GM23338 (cell line): Measurements from ENCODE around the gene RAET1G. TPM values are rescaled to one million over a fixed set of nuclear protein-coding genes. Genes with fewer than 3 reads are reported as not detected.

ENCODE experiments used
- ATAC-seq: fragments of 200-7000 bp; cut with Tn5 transposase; 3 replicates; pipeline ENCODE4 v1.9.1; 2020
- DNase-seq: peaks from one replicate; pipeline ENCODE4 v3.0.0-alpha.2; 2015; ENCODE audit warnings: low spot score
- H2AFZ ChIP-seq: fragments of 200-600 bp; sonication (generic); 2 replicates; pipeline ENCODE4 v1.8.0; 2016; ENCODE audit warnings: antibody characterized with exemption, mild to moderate bottlenecking, moderate library complexity
- H3F3A ChIP-seq: fragments of 200-600 bp; sonication (generic); replicated peaks from 2 replicates; pipeline ENCODE4 v1.8.0; 2017; ENCODE audit warnings: antibody characterized with exemption, mixed run types, low read depth
- H3K27ac ChIP-seq: fragments of 200-600 bp; sonication (generic); 2 replicates; pipeline ENCODE4 v1.6.1; 2016; ENCODE audit warnings: low read depth
- H3K27me3 ChIP-seq: fragments of 200-600 bp; sonication (generic); 2 replicates; pipeline ENCODE4 v1.8.0; 2016; ENCODE audit warnings: mild to moderate bottlenecking, mixed run types, moderate library complexity; ENCODE audit not compliant: insufficient read depth
- H3K36me3 ChIP-seq: fragments of 200-600 bp; sonication (generic); 2 replicates; pipeline ENCODE4 v1.8.0; 2016; ENCODE audit warnings: mild to moderate bottlenecking; ENCODE audit not compliant: insufficient read depth
- H3K4me1 ChIP-seq: fragments of 200-600 bp; sonication (generic); 2 replicates; pipeline ENCODE4 v1.8.0; 2016; ENCODE audit warnings: mild to moderate bottlenecking, moderate library complexity; ENCODE audit not compliant: insufficient read depth
- H3K4me2 ChIP-seq: fragments of 200-600 bp; sonication (generic); 2 replicates; pipeline ENCODE4 v1.7.1; 2017; ENCODE audit warnings: mixed run types
- H3K4me3 ChIP-seq: fragments of 200-600 bp; sonication (generic); 2 replicates; pipeline ENCODE4 v1.6.1; 2016; ENCODE audit warnings: mixed run types
- H3K79me2 ChIP-seq: fragments of 200-600 bp; sonication (generic); replicated peaks from 2 replicates; pipeline ENCODE4 v1.8.0; 2017; ENCODE audit warnings: mild to moderate bottlenecking; ENCODE audit not compliant: insufficient read depth
- H3K9me2 ChIP-seq: fragments of 200-600 bp; sonication (generic); 2 replicates; pipeline ENCODE4 v1.8.0; 2017; ENCODE audit not compliant: insufficient read depth
- H4K20me1 ChIP-seq: fragments of 200-600 bp; sonication (generic); replicated peaks from 2 replicates; pipeline ENCODE4 v1.8.0; 2017; ENCODE audit warnings: mild to moderate bottlenecking; ENCODE audit not compliant: insufficient read depth
- H3K27ac Mint-ChIP-seq: 2 replicates; pipeline ENCODE4 v1.8.0; 2020; ENCODE audit warnings: inconsistent platforms, mild to moderate bottlenecking, moderate library complexity, mixed read lengths
- H3K27me3 Mint-ChIP-seq: 3 replicates; pipeline ENCODE4 v1.8.0; 2022; ENCODE audit warnings: low read depth, mild to moderate bottlenecking, moderate library complexity, mixed read lengths, inconsistent platforms; ENCODE audit not compliant: insufficient read depth, poor library complexity
- H3K36me3 Mint-ChIP-seq: 3 replicates; pipeline ENCODE4 v1.8.0; 2021; ENCODE audit warnings: low read depth, mild to moderate bottlenecking, inconsistent platforms, moderate library complexity, mixed read lengths
- H3K4me1 Mint-ChIP-seq: 3 replicates; pipeline ENCODE4 v1.8.0; 2020; ENCODE audit warnings: mild to moderate bottlenecking, inconsistent platforms, mixed read lengths
- H3K4me3 Mint-ChIP-seq: 3 replicates; pipeline ENCODE4 v1.8.0; 2021; ENCODE audit warnings: moderate library complexity, mild to moderate bottlenecking, inconsistent platforms, mixed read lengths
- H3K9me3 Mint-ChIP-seq: 3 replicates; pipeline ENCODE4 v1.8.0; 2020; ENCODE audit warnings: moderate library complexity, mild to moderate bottlenecking, inconsistent platforms, mixed read lengths
- CREB1 ChIP-seq: fragments of 250-450 bp; sonication (Bioruptor Pico); IDR thresholded peaks from 2 replicates; pipeline ENCODE4 v1.5.0; 2020; ENCODE audit warnings: low read depth, mild to moderate bottlenecking, moderate library complexity
- CTCF ChIP-seq, 2 experiments: fragments of 200-600 bp in 1 of 2; sonication (generic) in 1 of 2; conservative IDR thresholded peaks; 2 replicates each; pipeline versions ENCODE4 v1.5.1 to v1.6.1; 2016 to 2017; ENCODE audit warnings: antibody characterized with exemption in 2 of 2, low read depth in 2 of 2, mild to moderate bottlenecking in 2 of 2, moderate library complexity in 1 of 2
- EZH2 ChIP-seq: fragments of 200-600 bp; sonication (generic); IDR thresholded peaks from one replicate; pipeline ENCODE4 v1.8.0; 2017; ENCODE audit warnings: antibody characterized with exemption, mild to moderate bottlenecking, low read depth; ENCODE audit not compliant: unreplicated experiment
- STAT1 ChIP-seq: IDR thresholded peaks from one replicate; pipeline ENCODE4 v1.6.1; 2016; ENCODE audit warnings: antibody characterized with exemption; ENCODE audit not compliant: unreplicated experiment
- ZNF331 ChIP-seq: fragments of 250-450 bp; sonication (Bioruptor Pico); IDR thresholded peaks from 2 replicates; pipeline ENCODE4 v1.5.0; 2020; ENCODE audit warnings: low read depth, mild to moderate bottlenecking, moderate library complexity
- polyA plus RNA-seq: library from polyadenylated mRNA; unstranded; fragments of >200 nt; fragmentation: Nextera tagmentation; extraction: Ambion mirVana; gene quantifications from 2 replicates; pipeline ENCODE4 v1.2.1, GENCODE V29; 2016
- total RNA-seq: library from RNA; depleted of rRNA; stranded (reverse); fragments of >200 nt; shearing (Covaris generic); gene quantifications from 2 replicates; pipeline ENCODE4 v1.2.3, GENCODE V29; 2014
- TF ChIP-seq, protein P1 (sequence below): IDR thresholded peaks from one replicate; pipeline ENCODE4 v1.6.1; 2018; ENCODE audit warnings: antibody characterized with exemption; ENCODE audit not compliant: unreplicated experiment
- TF ChIP-seq, protein P2 (sequence below): IDR thresholded peaks from 2 replicates; pipeline ENCODE4 v1.6.1; 2016; ENCODE audit warnings: antibody characterized with exemption
- TF ChIP-seq, protein P3 (sequence below): fragments of 250-450 bp; sonication (Bioruptor Pico); IDR thresholded peaks from 2 replicates; pipeline ENCODE4 v1.5.0; 2020; ENCODE audit warnings: mild to moderate bottlenecking, moderate library complexity

Gene RAET1G
- total and polyA plus RNA-seq, 2 experiments from 2014 or later = not detected

DNA sequence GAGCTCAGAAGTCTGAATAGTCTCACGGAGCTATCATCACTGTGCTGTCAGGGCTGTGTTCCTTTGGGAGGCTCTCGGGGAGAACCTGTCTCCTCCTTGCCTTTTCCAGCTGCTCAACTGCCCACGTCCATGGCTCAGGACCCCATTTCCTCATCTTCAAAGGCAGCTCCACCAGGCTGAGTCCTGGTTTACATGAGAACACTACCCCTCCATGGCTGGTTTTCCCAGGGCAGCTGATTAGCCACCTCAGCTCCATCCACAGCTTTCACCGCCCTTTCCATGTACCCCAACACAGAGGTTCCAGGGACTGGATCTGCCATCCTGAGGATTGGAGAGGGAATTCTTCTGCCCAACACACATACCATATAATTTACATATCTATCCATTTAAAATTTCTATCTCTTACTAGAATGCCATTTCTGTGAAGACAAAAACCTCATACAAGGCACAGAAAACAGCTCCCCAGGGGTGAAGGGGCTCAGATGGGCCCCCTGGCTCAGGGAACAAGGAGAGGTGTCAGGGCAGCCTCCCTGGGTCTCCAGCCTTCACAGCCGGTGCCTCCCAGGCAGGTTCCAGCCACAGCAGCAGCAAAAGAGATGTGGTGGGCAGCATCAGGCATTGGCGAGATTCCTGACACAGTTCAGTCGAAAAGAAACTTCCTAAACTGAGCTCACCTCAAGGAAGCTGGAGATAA, 22.8 kb downstream of the RAET1G start (continued):
- TF ChIP-seq EZH2 = no peak
- TF ChIP-seq, protein P1, sequence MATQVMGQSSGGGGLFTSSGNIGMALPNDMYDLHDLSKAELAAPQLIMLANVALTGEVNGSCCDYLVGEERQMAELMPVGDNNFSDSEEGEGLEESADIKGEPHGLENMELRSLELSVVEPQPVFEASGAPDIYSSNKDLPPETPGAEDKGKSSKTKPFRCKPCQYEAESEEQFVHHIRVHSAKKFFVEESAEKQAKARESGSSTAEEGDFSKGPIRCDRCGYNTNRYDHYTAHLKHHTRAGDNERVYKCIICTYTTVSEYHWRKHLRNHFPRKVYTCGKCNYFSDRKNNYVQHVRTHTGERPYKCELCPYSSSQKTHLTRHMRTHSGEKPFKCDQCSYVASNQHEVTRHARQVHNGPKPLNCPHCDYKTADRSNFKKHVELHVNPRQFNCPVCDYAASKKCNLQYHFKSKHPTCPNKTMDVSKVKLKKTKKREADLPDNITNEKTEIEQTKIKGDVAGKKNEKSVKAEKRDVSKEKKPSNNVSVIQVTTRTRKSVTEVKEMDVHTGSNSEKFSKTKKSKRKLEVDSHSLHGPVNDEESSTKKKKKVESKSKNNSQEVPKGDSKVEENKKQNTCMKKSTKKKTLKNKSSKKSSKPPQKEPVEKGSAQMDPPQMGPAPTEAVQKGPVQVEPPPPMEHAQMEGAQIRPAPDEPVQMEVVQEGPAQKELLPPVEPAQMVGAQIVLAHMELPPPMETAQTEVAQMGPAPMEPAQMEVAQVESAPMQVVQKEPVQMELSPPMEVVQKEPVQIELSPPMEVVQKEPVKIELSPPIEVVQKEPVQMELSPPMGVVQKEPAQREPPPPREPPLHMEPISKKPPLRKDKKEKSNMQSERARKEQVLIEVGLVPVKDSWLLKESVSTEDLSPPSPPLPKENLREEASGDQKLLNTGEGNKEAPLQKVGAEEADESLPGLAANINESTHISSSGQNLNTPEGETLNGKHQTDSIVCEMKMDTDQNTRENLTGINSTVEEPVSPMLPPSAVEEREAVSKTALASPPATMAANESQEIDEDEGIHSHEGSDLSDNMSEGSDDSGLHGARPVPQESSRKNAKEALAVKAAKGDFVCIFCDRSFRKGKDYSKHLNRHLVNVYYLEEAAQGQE = no peak

GRCh38 chr6:149899486-149899885, 23.4 kb downstream of the RAET1G start:
- no peak overlapping the region for H3K4me3 Mint-ChIP-seq
- H3K27me3 ChIP-seq = no peaks in the 10 kb centered on the region
- H3K4me3 ChIP-seq = no peak overlapping the region
- no peaks in the 10 kb centered on the region; the same call in 2 of the 3 replicates for H3K9me3 Mint-ChIP-seq
- no peak overlapping the region for H3K27ac ChIP-seq
- H3K9me2 ChIP-seq = no peaks in the 10 kb centered on the region
- no peak for DNase-seq
- H3K4me2 ChIP-seq = no peak overlapping the region
- no peaks in the 10 kb centered on the region for H4K20me1 ChIP-seq
- H3K4me1 Mint-ChIP-seq = peaks cover 11% of the 10 kb centered on the region
- no peaks in the 10 kb centered on the region for H3F3A ChIP-seq
- H3K27me3 Mint-ChIP-seq = peaks cover 18% of the 10 kb centered on the region
- no peak overlapping the region for H2AFZ ChIP-seq
- H3K36me3 Mint-ChIP-seq = no peaks in the 10 kb centered on the region
- H3K79me2 ChIP-seq = no peaks in the 10 kb centered on the region
- H3K36me3 ChIP-seq = no peaks in the 10 kb centered on the region
- no peaks in the 10 kb centered on the region; the same call in 1 of the 2 replicates for H3K4me1 ChIP-seq
- ATAC-seq = no peak
- no peak overlapping the region for H3K27ac Mint-ChIP-seq
- TF ChIP-seq, protein P2, sequence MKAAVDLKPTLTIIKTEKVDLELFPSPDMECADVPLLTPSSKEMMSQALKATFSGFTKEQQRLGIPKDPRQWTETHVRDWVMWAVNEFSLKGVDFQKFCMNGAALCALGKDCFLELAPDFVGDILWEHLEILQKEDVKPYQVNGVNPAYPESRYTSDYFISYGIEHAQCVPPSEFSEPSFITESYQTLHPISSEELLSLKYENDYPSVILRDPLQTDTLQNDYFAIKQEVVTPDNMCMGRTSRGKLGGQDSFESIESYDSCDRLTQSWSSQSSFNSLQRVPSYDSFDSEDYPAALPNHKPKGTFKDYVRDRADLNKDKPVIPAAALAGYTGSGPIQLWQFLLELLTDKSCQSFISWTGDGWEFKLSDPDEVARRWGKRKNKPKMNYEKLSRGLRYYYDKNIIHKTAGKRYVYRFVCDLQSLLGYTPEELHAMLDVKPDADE = no peak
- TF ChIP-seq CTCF (conservative IDR thresholded peaks at IDR 0.05; ENCODE audit: low read depth in 2 of 2) (no peak), CREB1 (CRISPR knock-in tag) (no peak), EZH2 (no peak), STAT1 (no peak), ZNF331 (CRISPR knock-in tag) (no peak)
- TF ChIP-seq, protein P3, sequence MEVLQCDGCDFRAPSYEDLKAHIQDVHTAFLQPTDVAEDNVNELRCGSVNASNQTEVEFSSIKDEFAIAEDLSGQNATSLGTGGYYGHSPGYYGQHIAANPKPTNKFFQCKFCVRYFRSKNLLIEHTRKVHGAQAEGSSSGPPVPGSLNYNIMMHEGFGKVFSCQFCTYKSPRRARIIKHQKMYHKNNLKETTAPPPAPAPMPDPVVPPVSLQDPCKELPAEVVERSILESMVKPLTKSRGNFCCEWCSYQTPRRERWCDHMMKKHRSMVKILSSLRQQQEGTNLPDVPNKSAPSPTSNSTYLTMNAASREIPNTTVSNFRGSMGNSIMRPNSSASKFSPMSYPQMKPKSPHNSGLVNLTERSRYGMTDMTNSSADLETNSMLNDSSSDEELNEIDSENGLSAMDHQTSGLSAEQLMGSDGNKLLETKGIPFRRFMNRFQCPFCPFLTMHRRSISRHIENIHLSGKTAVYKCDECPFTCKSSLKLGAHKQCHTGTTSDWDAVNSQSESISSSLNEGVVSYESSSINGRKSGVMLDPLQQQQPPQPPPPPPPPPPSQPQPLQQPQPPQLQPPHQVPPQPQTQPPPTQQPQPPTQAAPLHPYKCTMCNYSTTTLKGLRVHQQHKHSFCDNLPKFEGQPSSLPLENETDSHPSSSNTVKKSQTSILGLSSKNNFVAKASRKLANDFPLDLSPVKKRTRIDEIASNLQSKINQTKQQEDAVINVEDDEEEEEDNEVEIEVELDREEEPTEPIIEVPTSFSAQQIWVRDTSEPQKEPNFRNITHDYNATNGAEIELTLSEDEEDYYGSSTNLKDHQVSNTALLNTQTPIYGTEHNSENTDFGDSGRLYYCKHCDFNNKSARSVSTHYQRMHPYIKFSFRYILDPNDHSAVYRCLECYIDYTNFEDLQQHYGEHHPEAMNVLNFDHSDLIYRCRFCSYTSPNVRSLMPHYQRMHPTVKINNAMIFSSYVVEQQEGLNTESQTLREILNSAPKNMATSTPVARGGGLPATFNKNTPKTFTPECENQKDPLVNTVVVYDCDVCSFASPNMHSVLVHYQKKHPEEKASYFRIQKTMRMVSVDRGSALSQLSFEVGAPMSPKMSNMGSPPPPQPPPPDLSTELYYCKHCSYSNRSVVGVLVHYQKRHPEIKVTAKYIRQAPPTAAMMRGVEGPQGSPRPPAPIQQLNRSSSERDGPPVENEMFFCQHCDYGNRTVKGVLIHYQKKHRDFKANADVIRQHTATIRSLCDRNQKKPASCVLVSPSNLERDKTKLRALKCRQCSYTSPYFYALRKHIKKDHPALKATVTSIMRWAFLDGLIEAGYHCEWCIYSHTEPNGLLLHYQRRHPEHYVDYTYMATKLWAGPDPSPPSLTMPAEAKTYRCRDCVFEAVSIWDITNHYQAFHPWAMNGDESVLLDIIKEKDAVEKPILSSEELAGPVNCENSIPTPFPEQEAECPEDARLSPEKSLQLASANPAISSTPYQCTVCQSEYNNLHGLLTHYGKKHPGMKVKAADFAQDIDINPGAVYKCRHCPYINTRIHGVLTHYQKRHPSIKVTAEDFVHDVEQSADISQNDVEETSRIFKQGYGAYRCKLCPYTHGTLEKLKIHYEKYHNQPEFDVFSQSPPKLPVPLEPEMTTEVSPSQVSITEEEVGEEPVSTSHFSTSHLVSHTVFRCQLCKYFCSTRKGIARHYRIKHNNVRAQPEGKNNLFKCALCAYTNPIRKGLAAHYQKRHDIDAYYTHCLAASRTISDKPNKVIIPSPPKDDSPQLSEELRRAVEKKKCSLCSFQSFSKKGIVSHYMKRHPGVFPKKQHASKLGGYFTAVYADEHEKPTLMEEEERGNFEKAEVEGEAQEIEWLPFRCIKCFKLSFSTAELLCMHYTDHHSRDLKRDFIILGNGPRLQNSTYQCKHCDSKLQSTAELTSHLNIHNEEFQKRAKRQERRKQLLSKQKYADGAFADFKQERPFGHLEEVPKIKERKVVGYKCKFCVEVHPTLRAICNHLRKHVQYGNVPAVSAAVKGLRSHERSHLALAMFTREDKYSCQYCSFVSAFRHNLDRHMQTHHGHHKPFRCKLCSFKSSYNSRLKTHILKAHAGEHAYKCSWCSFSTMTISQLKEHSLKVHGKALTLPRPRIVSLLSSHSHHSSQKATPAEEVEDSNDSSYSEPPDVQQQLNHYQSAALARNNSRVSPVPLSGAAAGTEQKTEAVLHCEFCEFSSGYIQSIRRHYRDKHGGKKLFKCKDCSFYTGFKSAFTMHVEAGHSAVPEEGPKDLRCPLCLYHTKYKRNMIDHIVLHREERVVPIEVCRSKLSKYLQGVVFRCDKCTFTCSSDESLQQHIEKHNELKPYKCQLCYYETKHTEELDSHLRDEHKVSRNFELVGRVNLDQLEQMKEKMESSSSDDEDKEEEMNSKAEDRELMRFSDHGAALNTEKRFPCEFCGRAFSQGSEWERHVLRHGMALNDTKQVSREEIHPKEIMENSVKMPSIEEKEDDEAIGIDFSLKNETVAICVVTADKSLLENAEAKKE (CRISPR knock-in tag) = no peak
